ENCODE results near the gene MPHOSPH6. TPM values are rescaled to one million over a fixed set of nuclear protein-coding genes. Genes with fewer than 3 reads are reported as not detected.

The MPHOSPH6 gene
- total RNA-seq, 2 experiments from 2014 or later: 44.5 to 44.8 TPM

DNA sequence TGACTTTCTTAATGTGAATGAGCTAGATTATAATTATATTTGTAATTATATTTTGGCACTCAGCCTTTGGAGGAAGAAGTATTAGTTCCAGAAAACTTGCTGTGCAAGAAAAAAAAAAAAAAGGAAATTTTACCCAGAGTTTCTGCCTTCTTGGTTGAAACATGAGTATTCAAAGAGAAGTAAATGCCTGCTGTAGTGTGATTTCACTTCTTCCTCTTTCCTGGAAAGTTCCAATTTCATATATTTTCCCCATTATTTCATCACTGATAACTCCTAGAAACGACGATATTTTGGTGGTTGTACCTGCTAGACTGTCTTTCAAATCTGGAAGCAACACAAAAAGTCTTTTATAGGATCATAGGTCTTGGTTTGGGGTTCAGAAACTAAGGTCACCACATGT, 20.4 kb upstream of the MPHOSPH6 start:
- Mint-ChIP-seq H3K27ac (no peak overlapping the region), H3K36me3 (ENCODE audit: low read depth) (peaks cover 2% of the 10 kb centered on the region), H3K9me3 (ENCODE audit: insufficient read depth) (no peaks in the 10 kb centered on the region), H3K27me3 (ENCODE audit: low read depth) (no peaks in the 10 kb centered on the region), H3K4me1 (ENCODE audit: low read depth) (peaks cover 21% of the 10 kb centered on the region), H3K4me3 (no peak overlapping the region)
- no peak for ATAC-seq
- no peak for DNase-seq
- ChIA-PET POLR2A (interaction anchor here (1.7 kb wide), 1 partner anchor 20 kb away, joined by 5 read pairs; the partner anchor contains the start of gene MPHOSPH6), CTCF (no interaction called here)

DNA sequence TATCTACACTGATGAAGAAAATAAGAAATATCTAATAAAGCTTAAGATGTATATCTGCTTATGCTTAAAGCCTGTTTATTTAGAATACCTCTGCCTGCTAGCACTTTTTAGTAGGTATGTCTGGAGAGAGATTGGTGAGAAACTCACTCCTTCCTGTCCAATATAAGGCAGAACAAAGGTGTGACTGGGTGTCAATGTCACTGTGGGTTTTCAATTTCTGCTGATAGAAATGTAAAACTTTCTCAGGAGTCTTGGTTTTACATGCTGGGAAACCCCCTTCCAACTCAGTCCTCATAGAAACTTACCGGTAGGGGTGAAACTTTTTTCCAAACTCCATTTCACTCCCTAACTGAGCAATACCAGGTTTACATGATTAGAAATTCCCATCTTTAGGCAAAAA, 17.8 kb upstream of the MPHOSPH6 start:
- POLR2A ChIA-PET: no interaction called here
- CTCF ChIA-PET: no interaction called here
- peak; percentile 36 for ATAC-seq
- H3K27ac Mint-ChIP-seq: no peak overlapping the region
- peaks cover 2% of the 10 kb centered on the region for H3K36me3 Mint-ChIP-seq (ENCODE audit: low read depth)
- no peak for DNase-seq
- peaks cover 15% of the 10 kb centered on the region for H3K4me1 Mint-ChIP-seq (ENCODE audit: low read depth)
- H3K9me3 Mint-ChIP-seq (ENCODE audit: insufficient read depth): no peaks in the 10 kb centered on the region
- H3K27me3 Mint-ChIP-seq (ENCODE audit: low read depth): peaks cover 5% of the 10 kb centered on the region
- H3K4me3 Mint-ChIP-seq: no peak overlapping the region

DNA sequence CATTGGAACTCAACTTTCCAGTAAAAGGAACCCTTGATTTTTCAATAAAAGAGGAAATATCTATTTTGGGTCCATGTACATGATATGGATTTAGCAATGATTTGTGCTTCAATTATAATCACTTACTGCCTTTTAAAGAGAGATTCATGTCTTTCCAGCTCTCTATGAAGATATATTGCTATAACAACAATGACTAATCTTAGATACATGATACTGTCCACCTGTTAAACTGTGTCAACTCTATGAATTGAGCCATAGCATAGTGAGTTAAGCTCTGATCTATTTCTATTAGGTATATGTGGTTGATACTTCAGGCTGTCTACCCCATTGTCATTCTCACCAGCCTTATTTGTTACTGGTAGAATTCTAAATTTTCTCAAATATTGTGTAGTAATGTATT, 15.0 kb upstream of the MPHOSPH6 start:
- ATAC-seq (no peak), DNase-seq (no peak)
- Mint-ChIP-seq H3K36me3 (ENCODE audit: low read depth) (no peaks in the 10 kb centered on the region), H3K9me3 (ENCODE audit: insufficient read depth) (no peaks in the 10 kb centered on the region), H3K4me1 (ENCODE audit: low read depth) (peaks cover 8% of the 10 kb centered on the region), H3K4me3 (no peak overlapping the region), H3K27ac (no peak overlapping the region), H3K27me3 (ENCODE audit: low read depth) (peaks cover 10% of the 10 kb centered on the region)
- CTCF ChIA-PET: no interaction called here
- POLR2A ChIA-PET: no interaction called here

DNA sequence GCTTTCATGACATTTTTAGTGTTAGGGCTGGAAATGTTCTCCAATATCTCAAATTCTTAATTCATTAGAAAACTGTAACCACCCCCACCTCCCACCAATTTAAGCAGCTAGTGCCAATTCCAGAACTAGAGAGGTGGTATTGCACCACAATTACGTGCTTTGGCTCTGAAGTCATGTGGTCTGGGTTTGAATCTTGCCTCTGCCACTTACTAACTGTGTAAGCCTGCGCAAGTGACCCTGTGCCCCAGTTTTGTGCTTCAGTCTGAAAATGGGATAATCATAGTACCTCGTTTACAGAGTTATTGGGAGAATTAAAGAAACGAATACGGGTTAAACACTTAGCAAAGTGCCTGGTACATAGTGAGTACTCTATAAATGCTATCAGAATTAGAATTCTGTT, 14.2 kb upstream of the MPHOSPH6 start:
- Mint-ChIP-seq H3K4me3 (no peak overlapping the region), H3K9me3 (ENCODE audit: insufficient read depth) (no peaks in the 10 kb centered on the region), H3K4me1 (ENCODE audit: low read depth) (peaks cover 8% of the 10 kb centered on the region), H3K27ac (no peak overlapping the region), H3K27me3 (ENCODE audit: low read depth) (peaks cover 14% of the 10 kb centered on the region), H3K36me3 (ENCODE audit: low read depth) (no peaks in the 10 kb centered on the region)
- POLR2A ChIA-PET: no interaction called here
- CTCF ChIA-PET: no interaction called here
- ATAC-seq (no peak), DNase-seq (no peak)

DNA sequence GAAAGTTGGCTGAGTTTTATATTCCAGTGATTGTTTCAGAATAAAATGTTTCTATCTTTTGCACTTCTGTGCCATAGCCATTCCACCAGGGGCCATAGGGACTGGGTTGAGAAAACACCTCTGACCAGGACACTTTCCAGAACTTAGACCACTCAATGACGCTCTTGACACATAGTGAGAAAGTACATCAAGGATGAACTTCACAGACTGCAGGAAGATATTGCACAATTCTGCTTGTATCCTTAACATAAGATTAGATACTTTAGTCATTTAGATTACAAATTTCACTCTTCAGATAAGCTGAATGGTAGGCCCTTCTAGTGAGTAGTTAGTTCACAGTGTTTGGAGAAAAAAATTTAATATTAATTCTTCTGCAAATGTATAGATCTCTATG, 13.0 kb upstream of the MPHOSPH6 start:
- H3K9me3 Mint-ChIP-seq (ENCODE audit: insufficient read depth): no peaks in the 10 kb centered on the region
- no peaks in the 10 kb centered on the region for H3K36me3 Mint-ChIP-seq (ENCODE audit: low read depth)
- H3K27me3 Mint-ChIP-seq (ENCODE audit: low read depth): peaks cover 21% of the 10 kb centered on the region
- no peak for ATAC-seq
- no peak for DNase-seq
- peaks cover 5% of the 10 kb centered on the region for H3K4me1 Mint-ChIP-seq (ENCODE audit: low read depth)
- ChIA-PET POLR2A (no interaction called here), CTCF (no interaction called here)
- no peak overlapping the region for H3K4me3 Mint-ChIP-seq
- no peak overlapping the region for H3K27ac Mint-ChIP-seq

DNA sequence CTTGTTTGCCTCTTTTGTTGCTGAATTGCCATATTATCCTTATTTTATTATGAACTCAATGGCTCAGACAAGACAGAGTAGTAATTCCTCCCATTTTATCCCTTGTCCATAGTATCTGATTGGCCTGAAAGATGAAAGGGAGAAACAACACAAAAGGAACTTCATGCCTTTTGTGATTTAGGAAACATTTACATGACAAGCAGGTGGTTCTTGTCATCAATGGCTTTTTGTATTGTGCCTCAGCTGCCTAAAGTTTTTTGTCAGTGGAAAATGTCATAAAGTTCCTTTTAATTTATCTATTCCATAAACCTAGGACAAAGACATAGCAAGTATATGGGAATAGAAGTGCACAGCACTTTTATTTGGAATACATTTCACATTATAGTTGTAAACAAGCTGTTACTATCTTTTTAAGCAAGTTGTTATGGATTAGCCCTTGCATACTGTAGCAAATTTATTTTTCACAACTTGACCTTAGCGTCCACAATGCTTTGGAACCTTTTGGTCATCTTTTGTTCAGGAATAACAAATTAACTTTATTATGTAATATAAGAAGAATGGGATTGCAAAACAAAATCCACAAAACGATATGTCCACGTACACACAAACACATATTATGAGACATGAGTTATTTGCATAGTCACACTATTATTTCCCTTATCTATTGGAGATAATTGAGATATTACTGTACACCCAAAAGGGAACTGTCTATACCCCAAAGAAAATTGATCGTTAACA, 12.4 kb upstream of the MPHOSPH6 start:
- DNase-seq (no peak), ATAC-seq (no peak)
- no peak overlapping the region for H3K27ac Mint-ChIP-seq
- ChIA-PET CTCF (interaction anchor here (1.5 kb wide), 1 partner anchor 121 kb away, joined by 5 read pairs; no protein-coding TSS in a partner anchor), POLR2A (no interaction called here)
- H3K9me3 Mint-ChIP-seq (ENCODE audit: insufficient read depth): no peaks in the 10 kb centered on the region
- no peaks in the 10 kb centered on the region for H3K4me1 Mint-ChIP-seq (ENCODE audit: low read depth)
- H3K4me3 Mint-ChIP-seq: no peak overlapping the region
- H3K36me3 Mint-ChIP-seq (ENCODE audit: low read depth): no peaks in the 10 kb centered on the region
- H3K27me3 Mint-ChIP-seq (ENCODE audit: low read depth): peaks cover 21% of the 10 kb centered on the region

DNA sequence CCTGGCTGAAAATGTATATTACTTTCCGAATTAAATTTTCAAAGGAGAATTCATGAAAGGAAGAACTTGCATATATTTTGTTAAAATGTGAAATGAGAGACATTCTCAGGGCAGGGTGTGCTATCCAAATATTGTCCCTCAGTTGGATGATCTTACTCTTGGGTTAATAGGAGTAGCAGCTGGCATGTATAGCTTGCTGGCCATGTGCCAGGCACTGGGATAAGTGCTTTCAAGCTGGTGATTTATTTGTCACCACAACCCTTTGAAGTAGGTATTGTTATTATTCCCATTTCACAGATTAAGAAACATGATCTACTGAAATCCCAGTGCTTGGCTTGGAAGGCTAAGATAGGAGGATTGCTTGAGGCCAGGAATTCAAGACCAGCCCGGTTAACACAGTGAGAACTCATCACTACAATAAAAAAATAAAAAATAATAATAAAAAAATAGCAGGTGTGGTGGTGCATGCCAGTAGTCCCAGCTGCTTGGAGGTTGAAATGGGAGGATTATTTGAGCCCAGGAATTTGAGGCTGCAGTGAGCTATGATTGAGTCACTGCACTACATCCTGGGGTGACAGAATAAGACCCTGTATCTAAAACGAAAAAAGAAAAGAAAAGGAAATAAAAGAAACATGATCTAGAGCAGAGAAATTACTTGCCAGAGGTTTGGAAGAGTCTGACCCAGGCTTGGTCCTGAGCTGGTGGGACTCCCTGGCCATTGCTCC, 11.6 kb upstream of the MPHOSPH6 start:
- DNase-seq: no peak
- ChIA-PET POLR2A (interaction anchor here (1.0 kb wide), 1 partner anchor 11 kb away, joined by 3 read pairs; the partner anchor contains the start of gene MPHOSPH6), CTCF (interaction anchor here (1.5 kb wide), 1 partner anchor 120 kb away, joined by 5 read pairs; no protein-coding TSS in a partner anchor)
- H3K9me3 Mint-ChIP-seq (ENCODE audit: insufficient read depth): no peaks in the 10 kb centered on the region
- no peak overlapping the region for H3K4me3 Mint-ChIP-seq
- H3K36me3 Mint-ChIP-seq (ENCODE audit: low read depth): no peaks in the 10 kb centered on the region
- peaks cover 24% of the 10 kb centered on the region for H3K27me3 Mint-ChIP-seq (ENCODE audit: low read depth)
- ATAC-seq: no peak
- H3K27ac Mint-ChIP-seq: no peak overlapping the region
- H3K4me1 Mint-ChIP-seq (ENCODE audit: low read depth): no peaks in the 10 kb centered on the region

DNA sequence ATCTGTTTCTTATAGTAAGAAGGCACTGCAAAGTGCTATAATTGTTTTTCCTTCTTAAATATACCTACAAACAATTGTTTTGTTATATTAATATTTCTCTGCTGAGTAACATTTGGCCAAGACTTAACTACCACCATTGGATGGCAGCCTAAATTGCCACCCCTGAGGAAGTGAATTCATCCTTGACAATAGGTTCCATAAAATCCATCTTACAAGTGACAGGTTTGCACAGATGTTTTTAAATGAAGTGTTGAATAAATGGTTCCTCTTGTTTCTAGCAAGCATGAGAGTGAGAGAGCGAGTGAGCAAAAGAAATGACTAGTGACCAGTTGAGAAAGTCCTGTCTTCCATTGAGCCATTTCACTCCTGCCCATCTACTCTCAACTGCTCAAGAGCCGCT, 8.3 kb upstream of the MPHOSPH6 start:
- no peak for DNase-seq
- Mint-ChIP-seq H3K9me3 (ENCODE audit: insufficient read depth) (no peaks in the 10 kb centered on the region), H3K27me3 (ENCODE audit: low read depth) (peaks cover 39% of the 10 kb centered on the region), H3K36me3 (ENCODE audit: low read depth) (no peaks in the 10 kb centered on the region), H3K4me3 (no peak overlapping the region), H3K4me1 (ENCODE audit: low read depth) (no peaks in the 10 kb centered on the region), H3K27ac (no peak overlapping the region)
- ATAC-seq: no peak
- POLR2A ChIA-PET: no interaction called here
- CTCF ChIA-PET: no interaction called here

DNA sequence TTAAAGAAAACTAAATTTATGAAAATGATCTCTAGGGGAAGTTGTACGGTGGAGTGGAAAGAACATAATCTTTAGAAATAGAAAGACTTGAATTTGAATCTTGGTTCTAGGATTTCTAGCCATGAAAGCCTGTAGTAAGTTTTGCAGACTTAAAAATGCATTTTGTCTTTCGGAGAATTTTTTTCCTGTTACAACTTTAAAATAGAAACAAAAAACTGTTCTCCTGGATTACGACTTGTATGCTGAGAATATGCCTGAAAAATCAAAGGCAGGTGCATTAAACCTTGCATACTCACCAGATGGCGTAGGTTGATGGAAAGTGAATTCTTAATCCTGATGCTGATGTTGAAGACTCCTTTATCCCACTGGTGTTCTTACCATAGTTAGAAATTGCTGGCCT, 7.5 kb upstream of the MPHOSPH6 start:
- CTCF ChIA-PET: no interaction called here
- Mint-ChIP-seq H3K9me3 (ENCODE audit: insufficient read depth) (no peaks in the 10 kb centered on the region), H3K27me3 (ENCODE audit: low read depth) (peaks cover 42% of the 10 kb centered on the region), H3K4me3 (no peak overlapping the region), H3K4me1 (ENCODE audit: low read depth) (no peaks in the 10 kb centered on the region), H3K27ac (no peak overlapping the region), H3K36me3 (ENCODE audit: low read depth) (no peaks in the 10 kb centered on the region)
- POLR2A ChIA-PET: no interaction called here
- DNase-seq: no peak
- no peak for ATAC-seq

DNA sequence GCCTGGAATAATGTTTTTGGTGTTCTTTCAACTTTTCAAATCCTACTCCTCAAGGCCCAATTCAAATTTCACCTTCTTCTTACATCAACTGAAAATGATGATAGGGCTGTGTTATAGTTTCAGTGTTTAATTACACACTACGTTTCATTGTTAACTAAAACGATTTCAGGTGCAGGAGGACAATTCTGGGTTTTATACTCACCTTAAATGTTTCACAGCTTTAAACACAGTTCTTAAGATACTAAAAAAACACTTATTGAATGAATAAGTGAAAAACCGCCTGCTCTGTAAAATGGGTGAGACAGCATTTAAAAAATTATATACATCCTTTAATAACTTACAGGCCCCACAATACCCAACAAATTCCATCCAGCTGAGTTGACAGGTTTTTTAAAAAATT, 6.2 kb upstream of the MPHOSPH6 start:
- DNase-seq (no peak), ATAC-seq (no peak)
- Mint-ChIP-seq H3K27me3 (ENCODE audit: low read depth) (peaks cover 49% of the 10 kb centered on the region), H3K9me3 (ENCODE audit: insufficient read depth) (no peaks in the 10 kb centered on the region), H3K36me3 (ENCODE audit: low read depth) (no peaks in the 10 kb centered on the region), H3K27ac (no peak overlapping the region), H3K4me3 (no peak overlapping the region), H3K4me1 (ENCODE audit: low read depth) (no peaks in the 10 kb centered on the region)
- POLR2A ChIA-PET: no interaction called here
- CTCF ChIA-PET: no interaction called here

DNA sequence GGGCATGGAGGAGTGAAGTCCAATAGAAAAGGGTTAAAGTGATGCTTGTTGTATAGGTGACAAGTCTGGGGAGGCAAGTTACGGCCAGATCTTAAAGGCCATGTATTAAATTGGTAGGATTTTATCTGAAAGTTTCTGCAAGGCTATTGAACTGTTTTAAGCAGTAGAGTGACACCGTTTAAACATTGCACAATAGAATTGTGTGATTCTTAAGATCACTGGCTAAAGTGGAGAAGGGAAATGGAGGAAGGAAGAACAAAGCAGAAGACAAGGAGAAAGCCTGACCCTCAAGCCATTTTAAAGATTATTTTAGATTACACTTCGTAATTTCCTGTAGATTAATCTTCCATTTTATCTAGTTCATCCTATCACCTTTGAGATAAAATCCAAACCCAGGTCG, 5.6 kb upstream of the MPHOSPH6 start:
- DNase-seq (no peak), ATAC-seq (no peak)
- Mint-ChIP-seq H3K4me1 (ENCODE audit: low read depth) (peaks cover under 1% of the 10 kb centered on the region), H3K9me3 (ENCODE audit: insufficient read depth) (no peaks in the 10 kb centered on the region), H3K27me3 (ENCODE audit: low read depth) (peaks cover 49% of the 10 kb centered on the region), H3K4me3 (no peak overlapping the region), H3K27ac (no peak overlapping the region), H3K36me3 (ENCODE audit: low read depth) (no peaks in the 10 kb centered on the region)
- CTCF ChIA-PET: interaction anchor here (1.1 kb wide), 1 partner anchor 55 kb away, joined by 5 read pairs; no protein-coding TSS in a partner anchor
- POLR2A ChIA-PET: no interaction called here

DNA sequence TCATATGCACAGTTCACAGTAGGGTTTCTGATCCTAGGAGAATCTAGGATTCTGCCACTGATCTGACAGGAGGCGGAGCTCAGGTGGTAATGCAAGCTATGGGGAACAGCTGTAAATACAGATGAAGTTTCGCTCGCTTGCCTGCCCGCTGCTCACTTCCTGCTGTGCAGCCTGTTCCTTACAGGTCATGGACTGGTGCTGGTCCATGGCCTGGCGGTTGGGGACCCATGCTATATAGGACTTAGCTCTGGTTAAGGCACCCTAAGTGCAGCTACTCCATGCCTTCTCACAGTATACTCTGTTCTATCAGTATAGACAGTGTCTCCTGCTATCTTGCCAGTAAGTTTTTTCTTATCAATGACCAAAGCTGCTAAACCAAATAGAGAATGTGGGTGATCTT, 2.4 kb downstream of the MPHOSPH6 start:
- DNase-seq (no peak), ATAC-seq (no peak)
- POLR2A ChIA-PET: no interaction called here
- Mint-ChIP-seq H3K4me1 (ENCODE audit: low read depth) (peaks cover 26% of the 10 kb centered on the region), H3K27ac (no peak overlapping the region), H3K9me3 (ENCODE audit: insufficient read depth) (peaks cover 8% of the 10 kb centered on the region), H3K4me3 (no peak overlapping the region), H3K36me3 (ENCODE audit: low read depth) (peaks cover 61% of the 10 kb centered on the region), H3K27me3 (ENCODE audit: low read depth) (peaks cover 12% of the 10 kb centered on the region)
- CTCF ChIA-PET: interaction anchor here (1.2 kb wide), 1 partner anchor 62 kb away, joined by 4 read pairs; no protein-coding TSS in a partner anchor

Measured in activated CD8-positive, alpha-beta T cell treated with anti-CD3 and anti-CD28 coated beads, Interleukin-2, amount 10 ng/mL, durations not matched to agents 7 days and 5 days (primary cell).